ENCODE results near the gene PRRG2.
A peak's percentile ranks its signal among the peaks of the same experiment; 100 is the strongest.

The PRRG2 gene

GRCh38 chr19:49581007-49581508 lies at the start of gene PRRG2:
PRRG2 (plus strand) TSS chr19:49581316; CDS start chr19:49583220, 1,904 bp downstream.
- DNase-seq: no peak

- DNase-seq: peak; percentile 56
Observed at GRCh38 chr19:49533551-49534488, 47.3 kb upstream of the PRRG2 start.

- DNase-seq: no peak
Observed at GRCh38 chr19:49534632-49535385, 46.3 kb upstream of the PRRG2 start.

- DNase-seq: no peak
Observed at GRCh38 chr19:49536921-49537462, 44.1 kb upstream of the PRRG2 start.

GRCh38 chr19:49538643-49539042 lies 42.5 kb upstream of the PRRG2 start:
- DNase-seq: no peak

- no peak for DNase-seq
Observed at GRCh38 chr19:49539192-49539952, 41.7 kb upstream of the PRRG2 start.

GRCh38 chr19:49541914-49542313 lies 39.2 kb upstream of the PRRG2 start:
- DNase-seq: no peak

GRCh38 chr19:49542446-49542845 lies 38.7 kb upstream of the PRRG2 start:
- no peak for DNase-seq

GRCh38 chr19:49543032-49543431 lies 38.1 kb upstream of the PRRG2 start:
- no peak for DNase-seq

- DNase-seq: no peak
Observed at GRCh38 chr19:49544154-49544553, 37.0 kb upstream of the PRRG2 start.

GRCh38 chr19:49546825-49547565 lies 34.1 kb upstream of the PRRG2 start:
- DNase-seq: peak; percentile 88

GRCh38 chr19:49549045-49549444 lies 32.1 kb upstream of the PRRG2 start:
- no peak for DNase-seq

GRCh38 chr19:49551531-49551930 lies 29.6 kb upstream of the PRRG2 start:
- DNase-seq: no peak

GRCh38 chr19:49552749-49553148 lies 28.4 kb upstream of the PRRG2 start:
- no peak for DNase-seq

- peak; percentile 56 for DNase-seq
Observed at GRCh38 chr19:49553451-49554271, 27.5 kb upstream of the PRRG2 start.

- DNase-seq: no peak
Observed at GRCh38 chr19:49554701-49555181, 26.4 kb upstream of the PRRG2 start.

- DNase-seq: peak; percentile 60
Observed at GRCh38 chr19:49555600-49556411, 25.3 kb upstream of the PRRG2 start.

GRCh38 chr19:49556412-49557398 lies 24.4 kb upstream of the PRRG2 start:
- no peak for DNase-seq
